Adrenal gland (tissue), 5 donors: ENCODE measurements around the gene DMP1.

Experiments
- POLR2A ChIP-seq, 2 donors: fragments of 450-650 bp; IDR thresholded peaks; one replicate each; pipeline ENCODE4 v1.6.1; 2017; ENCODE audit warnings: antibody characterized with exemption in 2 of 2, mild to moderate bottlenecking in 2 of 2, moderate library complexity in 1 of 2
- TF ChIP-seq, protein P1 (sequence below), 6 experiments: fragments of 450-650 bp in 4 of 6; fragments of 200-600 bp in 2 of 6; sonication (generic) in 1 of 6; IDR thresholded peaks; 1 replicate in 5 of 6; 2 replicates in 1 of 6; pipeline versions ENCODE4 v1.5.1 to v1.8.0; 2016 to 2021; ENCODE audit warnings: antibody characterized with exemption in 6 of 6, mild to moderate bottlenecking in 2 of 6, moderate library complexity in 1 of 6
- donor health status: DM: no; HTN: no; CAD: no.

DNA sequence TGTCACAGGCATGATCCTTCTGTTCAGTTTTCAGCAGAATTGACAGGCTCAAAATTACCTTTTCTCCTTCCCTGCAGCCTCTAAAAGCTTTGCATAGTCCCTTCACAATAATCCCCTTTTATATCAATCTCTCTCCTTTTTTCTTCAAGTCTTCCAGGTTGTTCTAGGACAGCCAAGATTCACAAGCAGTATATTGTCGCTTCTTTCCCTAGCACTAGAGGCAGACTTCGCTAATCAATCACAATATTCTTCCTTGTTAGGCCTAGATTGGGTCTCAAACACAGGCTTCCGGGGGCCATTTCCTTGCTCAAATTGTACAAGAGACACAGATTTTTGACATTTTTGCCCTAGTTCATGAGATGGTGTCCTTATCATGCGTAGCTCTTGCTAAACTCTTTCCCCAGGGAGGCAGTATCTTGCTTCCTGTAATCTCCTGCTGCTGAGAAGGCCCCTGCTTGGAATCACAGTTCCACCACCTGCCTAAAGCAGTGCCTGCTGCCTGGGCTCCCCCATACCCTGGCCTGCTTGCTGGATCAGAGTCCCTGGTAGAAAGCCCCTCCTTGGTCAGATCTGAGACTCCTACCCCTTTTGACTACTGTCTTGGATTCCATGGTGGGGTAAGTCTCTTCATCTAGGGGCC, 57.3 kb downstream of the DMP1 start:
- TF ChIP-seq, protein P1, sequence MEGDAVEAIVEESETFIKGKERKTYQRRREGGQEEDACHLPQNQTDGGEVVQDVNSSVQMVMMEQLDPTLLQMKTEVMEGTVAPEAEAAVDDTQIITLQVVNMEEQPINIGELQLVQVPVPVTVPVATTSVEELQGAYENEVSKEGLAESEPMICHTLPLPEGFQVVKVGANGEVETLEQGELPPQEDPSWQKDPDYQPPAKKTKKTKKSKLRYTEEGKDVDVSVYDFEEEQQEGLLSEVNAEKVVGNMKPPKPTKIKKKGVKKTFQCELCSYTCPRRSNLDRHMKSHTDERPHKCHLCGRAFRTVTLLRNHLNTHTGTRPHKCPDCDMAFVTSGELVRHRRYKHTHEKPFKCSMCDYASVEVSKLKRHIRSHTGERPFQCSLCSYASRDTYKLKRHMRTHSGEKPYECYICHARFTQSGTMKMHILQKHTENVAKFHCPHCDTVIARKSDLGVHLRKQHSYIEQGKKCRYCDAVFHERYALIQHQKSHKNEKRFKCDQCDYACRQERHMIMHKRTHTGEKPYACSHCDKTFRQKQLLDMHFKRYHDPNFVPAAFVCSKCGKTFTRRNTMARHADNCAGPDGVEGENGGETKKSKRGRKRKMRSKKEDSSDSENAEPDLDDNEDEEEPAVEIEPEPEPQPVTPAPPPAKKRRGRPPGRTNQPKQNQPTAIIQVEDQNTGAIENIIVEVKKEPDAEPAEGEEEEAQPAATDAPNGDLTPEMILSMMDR (IDR thresholded peaks at IDR 0.05): no peak
- no peak for TF ChIP-seq POLR2A (IDR thresholded peaks at IDR 0.05)
